Smooth muscle cell (in vitro differentiated cells): ENCODE measurements around the gene PIPOX. TPM values are rescaled to one million over a fixed set of nuclear protein-coding genes. Genes with fewer than 3 reads are reported as not detected.

ENCODE experiments used
- DNase-seq: peaks from one replicate; lab custom pipeline; 2025; ENCODE audit not compliant: unreplicated experiment; lab: John Stamatoyannopoulos, UW
- H2AFZ ChIP-seq: fragments of 200-600 bp; sonication (generic); 2 replicates; pipeline ENCODE4 v1.6.0; 2016; ENCODE audit warnings: antibody characterized with exemption, low read depth, mild to moderate bottlenecking
- H3F3A ChIP-seq: fragments of 200-600 bp; sonication (generic); 2 replicates; pipeline ENCODE4 v1.6.0; 2017; ENCODE audit warnings: antibody characterized with exemption, low read depth
- H3K27ac ChIP-seq: fragments of 200-600 bp; sonication (generic); 2 replicates; pipeline ENCODE4 v1.5.1; 2016; ENCODE audit warnings: low read depth, mild to moderate bottlenecking
- H3K27me3 ChIP-seq: fragments of 200-600 bp; sonication (generic); 2 replicates; pipeline ENCODE4 v1.6.1; 2016; ENCODE audit warnings: low read depth, mild to moderate bottlenecking
- H3K36me3 ChIP-seq: fragments of 200-600 bp; sonication (generic); 2 replicates; pipeline ENCODE4 v1.5.1; 2016; ENCODE audit warnings: low read depth
- H3K4me1 ChIP-seq: fragments of 200-600 bp; sonication (generic); 2 replicates; pipeline ENCODE4 v1.5.1; 2016; ENCODE audit warnings: low read depth
- H3K4me2 ChIP-seq: fragments of 200-600 bp; sonication (generic); 2 replicates; pipeline ENCODE4 v1.6.0; 2016; ENCODE audit warnings: mild to moderate bottlenecking
- H3K4me3 ChIP-seq: fragments of 200-600 bp; sonication (generic); 2 replicates; pipeline ENCODE4 v1.5.1; 2016; ENCODE audit warnings: mild to moderate bottlenecking
- H3K79me2 ChIP-seq: fragments of 200-600 bp; sonication (generic); 2 replicates; pipeline ENCODE4 v1.6.0; 2016; ENCODE audit warnings: low read depth, mild to moderate bottlenecking
- H3K9ac ChIP-seq: fragments of 200-600 bp; sonication (generic); 2 replicates; pipeline ENCODE4 v1.6.0; 2016; ENCODE audit warnings: low read depth
- H3K9me3 ChIP-seq: fragments of 200-600 bp; sonication (generic); replicated peaks from 2 replicates; pipeline ENCODE4 v1.5.1; 2016; ENCODE audit warnings: low read depth
- H4K20me1 ChIP-seq: fragments of 200-600 bp; sonication (generic); 2 replicates; pipeline ENCODE4 v1.6.0; 2016; ENCODE audit warnings: low read depth
- CTCF ChIP-seq: fragments of 200-600 bp; sonication (generic); IDR thresholded peaks from 2 replicates; pipeline ENCODE4 v1.5.1; 2017; ENCODE audit warnings: borderline replicate concordance, mild to moderate bottlenecking, antibody characterized with exemption; ENCODE audit not compliant: insufficient read depth, poor library complexity, severe bottlenecking
- WGBS: methylation state at CpG from one replicate; pipeline ENCODE4 v1.1.7; 2016; ENCODE audit warnings: low lambda C conversion rate; 5-methylcytosine and 5-hydroxymethylcytosine counted together
- polyA plus RNA-seq: library from polyadenylated mRNA; unstranded; fragments of >200 nt; fragmentation: Nextera tagmentation; extraction: Ambion mirVana; gene quantifications from 2 replicates; pipeline ENCODE4 v1.2.1, GENCODE V29; 2016
- total RNA-seq: library from RNA; depleted of rRNA; stranded (reverse); fragments of >200 nt; gene quantifications from 2 replicates; pipeline ENCODE4 v1.2.3, GENCODE V29; 2014

PIPOX gene
- total and polyA plus RNA-seq, 2 experiments from 2014 or later = 0.63 to 1.3 TPM

GRCh38 chr17:29077320-29077719, 34.4 kb downstream of the PIPOX start:
- Histone ChIP-seq H3K4me1 (no peaks in the 10 kb centered on the region), H3K79me2 (no peaks in the 10 kb centered on the region), H3K9ac (no peak overlapping the region), H4K20me1 (no peaks in the 10 kb centered on the region), H3K36me3 (no peaks in the 10 kb centered on the region), H3K4me2 (no peak overlapping the region), H3F3A (no peaks in the 10 kb centered on the region), H3K4me3 (no peak overlapping the region), H3K27me3 (no peaks in the 10 kb centered on the region), H2AFZ (no peak overlapping the region), H3K27ac (no peak overlapping the region), H3K9me3 (no peaks in the 10 kb centered on the region)
- WGBS = 93% methylated on average over 7 of the region's 7 CpGs
- DNase-seq = no peak
- no peak for TF ChIP-seq CTCF

GRCh38 chr17:29078183-29079045, 35.5 kb downstream of the PIPOX start:
- no peaks in the 10 kb centered on the region for H3K36me3 ChIP-seq
- no peaks in the 10 kb centered on the region for H3K4me1 ChIP-seq
- H3K9ac ChIP-seq = no peak overlapping the region
- DNase-seq = no peak
- no peak overlapping the region for H3K4me2 ChIP-seq
- H3F3A ChIP-seq = no peaks in the 10 kb centered on the region
- no peaks in the 10 kb centered on the region for H4K20me1 ChIP-seq
- H3K9me3 ChIP-seq = no peaks in the 10 kb centered on the region
- H3K4me3 ChIP-seq = no peak overlapping the region
- WGBS = 91% methylated on average over 9 of the region's 9 CpGs
- no peaks in the 10 kb centered on the region for H3K27me3 ChIP-seq
- no peak overlapping the region for H2AFZ ChIP-seq
- H3K27ac ChIP-seq = no peak overlapping the region
- no peak for TF ChIP-seq CTCF
- H3K79me2 ChIP-seq = no peaks in the 10 kb centered on the region

GRCh38 chr17:29079433-29079832, 36.5 kb downstream of the PIPOX start:
- H3K36me3 ChIP-seq = no peaks in the 10 kb centered on the region
- no peaks in the 10 kb centered on the region for H3F3A ChIP-seq
- H4K20me1 ChIP-seq = no peaks in the 10 kb centered on the region
- no peaks in the 10 kb centered on the region for H3K27me3 ChIP-seq
- no peaks in the 10 kb centered on the region for H3K4me1 ChIP-seq
- no peak for DNase-seq
- no peak overlapping the region for H3K27ac ChIP-seq
- no peaks in the 10 kb centered on the region for H3K79me2 ChIP-seq
- H2AFZ ChIP-seq = no peak overlapping the region
- no peaks in the 10 kb centered on the region for H3K9me3 ChIP-seq
- no peak overlapping the region for H3K4me2 ChIP-seq
- 94% methylated on average over 16 of the region's 16 CpGs for WGBS
- no peak for TF ChIP-seq CTCF
- H3K4me3 ChIP-seq = no peak overlapping the region
- H3K9ac ChIP-seq = no peak overlapping the region

GRCh38 chr17:29079887-29080286, 36.9 kb downstream of the PIPOX start:
- H3K27ac ChIP-seq = no peak overlapping the region
- no peak overlapping the region for H3K4me3 ChIP-seq
- H3K9ac ChIP-seq = no peak overlapping the region
- H3K4me1 ChIP-seq = peaks cover 3% of the 10 kb centered on the region
- H3F3A ChIP-seq = no peaks in the 10 kb centered on the region
- no peaks in the 10 kb centered on the region for H3K9me3 ChIP-seq
- no peaks in the 10 kb centered on the region for H3K27me3 ChIP-seq
- H3K79me2 ChIP-seq = no peaks in the 10 kb centered on the region
- no peak for TF ChIP-seq CTCF
- H3K4me2 ChIP-seq = no peak overlapping the region
- no peaks in the 10 kb centered on the region for H4K20me1 ChIP-seq
- no peak for DNase-seq
- no peaks in the 10 kb centered on the region for H3K36me3 ChIP-seq
- H2AFZ ChIP-seq = no peak overlapping the region
- 93% methylated on average over 33 of the region's 33 CpGs for WGBS
